ENCODE measurements around the gene UBE2V1.

DNA sequence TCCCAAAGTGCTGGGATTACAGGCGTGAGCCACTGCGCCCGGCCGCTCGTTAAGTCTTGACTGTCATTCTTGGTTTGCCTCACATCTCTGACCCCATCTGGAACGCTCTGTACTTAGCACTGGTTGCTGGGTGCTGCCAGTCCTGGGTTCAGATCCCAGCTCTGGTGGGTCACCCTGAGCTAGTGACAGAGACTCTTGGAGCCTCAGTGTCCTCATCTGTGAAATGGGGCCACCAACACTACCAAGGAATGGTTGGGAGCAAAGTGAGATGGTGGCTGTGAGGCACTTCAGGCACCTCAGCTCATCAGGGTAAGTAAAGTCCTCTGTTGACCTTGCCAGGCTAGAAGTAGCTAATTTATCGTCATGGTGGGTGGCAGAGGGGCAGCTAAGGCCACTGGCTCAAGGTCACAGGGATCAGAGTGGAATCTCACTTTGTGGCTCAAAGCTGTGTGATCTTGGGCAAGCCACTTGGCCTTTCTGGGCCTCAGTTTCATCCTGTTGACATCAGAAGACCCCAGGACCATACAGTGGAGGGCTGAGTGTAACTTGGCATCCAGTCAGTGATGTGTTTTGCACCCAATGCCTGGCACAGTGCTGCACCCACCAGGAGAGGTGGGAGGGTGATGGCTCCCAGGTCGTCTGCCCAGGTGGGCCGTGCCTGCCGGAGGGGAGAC is 46.7 kb downstream of the UBE2V1 start:
- TF ChIP-seq, protein P1, sequence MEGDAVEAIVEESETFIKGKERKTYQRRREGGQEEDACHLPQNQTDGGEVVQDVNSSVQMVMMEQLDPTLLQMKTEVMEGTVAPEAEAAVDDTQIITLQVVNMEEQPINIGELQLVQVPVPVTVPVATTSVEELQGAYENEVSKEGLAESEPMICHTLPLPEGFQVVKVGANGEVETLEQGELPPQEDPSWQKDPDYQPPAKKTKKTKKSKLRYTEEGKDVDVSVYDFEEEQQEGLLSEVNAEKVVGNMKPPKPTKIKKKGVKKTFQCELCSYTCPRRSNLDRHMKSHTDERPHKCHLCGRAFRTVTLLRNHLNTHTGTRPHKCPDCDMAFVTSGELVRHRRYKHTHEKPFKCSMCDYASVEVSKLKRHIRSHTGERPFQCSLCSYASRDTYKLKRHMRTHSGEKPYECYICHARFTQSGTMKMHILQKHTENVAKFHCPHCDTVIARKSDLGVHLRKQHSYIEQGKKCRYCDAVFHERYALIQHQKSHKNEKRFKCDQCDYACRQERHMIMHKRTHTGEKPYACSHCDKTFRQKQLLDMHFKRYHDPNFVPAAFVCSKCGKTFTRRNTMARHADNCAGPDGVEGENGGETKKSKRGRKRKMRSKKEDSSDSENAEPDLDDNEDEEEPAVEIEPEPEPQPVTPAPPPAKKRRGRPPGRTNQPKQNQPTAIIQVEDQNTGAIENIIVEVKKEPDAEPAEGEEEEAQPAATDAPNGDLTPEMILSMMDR (IDR thresholded peaks at IDR 0.05): no peak
- no peak for TF ChIP-seq ZFX (IDR thresholded peaks at IDR 0.05; ENCODE audit: borderline replicate concordance)
